A673 (cell line): Measurements from ENCODE around the gene PFKFB2.

ENCODE experiments used
- EZH2 ChIP-seq: fragments of 200-600 bp; sonication (generic); IDR thresholded peaks from 2 replicates; pipeline ENCODE4 v1.6.1; 2017; ENCODE audit warnings: borderline replicate concordance, low read depth, mild to moderate bottlenecking, mixed read lengths, antibody characterized with exemption, low read length; ENCODE audit not compliant: poor library complexity, severe bottlenecking
- TF ChIP-seq, protein P1 (sequence below): fragments of 300-800, 200-600 bp; sonication (generic); conservative IDR thresholded peaks from 2 replicates; pipeline ENCODE4 v1.5.1; 2017; ENCODE audit warnings: low read depth, mild to moderate bottlenecking, antibody characterized with exemption, low read length, moderate library complexity, mixed read lengths

DNA sequence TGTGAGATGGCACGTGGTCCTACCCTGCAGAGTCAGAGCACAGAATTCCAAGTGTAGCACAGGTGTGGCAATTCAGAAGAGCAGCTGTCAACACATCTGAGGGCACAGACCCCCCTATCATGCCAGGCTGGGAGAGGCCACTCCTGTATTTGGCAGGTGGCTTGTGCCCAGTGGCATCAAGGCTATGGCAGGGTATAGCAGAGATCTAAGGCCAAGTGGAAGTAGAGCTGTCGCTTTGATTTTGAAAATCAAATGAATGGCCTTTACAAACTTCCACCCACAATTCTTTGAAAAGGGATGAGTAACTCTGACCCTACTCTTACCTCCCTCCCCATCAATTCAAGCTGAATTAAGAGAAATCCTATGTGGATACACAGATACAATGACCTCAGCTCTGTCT lies 33.9 kb upstream of the PFKFB2 start:
- TF ChIP-seq, protein P1, sequence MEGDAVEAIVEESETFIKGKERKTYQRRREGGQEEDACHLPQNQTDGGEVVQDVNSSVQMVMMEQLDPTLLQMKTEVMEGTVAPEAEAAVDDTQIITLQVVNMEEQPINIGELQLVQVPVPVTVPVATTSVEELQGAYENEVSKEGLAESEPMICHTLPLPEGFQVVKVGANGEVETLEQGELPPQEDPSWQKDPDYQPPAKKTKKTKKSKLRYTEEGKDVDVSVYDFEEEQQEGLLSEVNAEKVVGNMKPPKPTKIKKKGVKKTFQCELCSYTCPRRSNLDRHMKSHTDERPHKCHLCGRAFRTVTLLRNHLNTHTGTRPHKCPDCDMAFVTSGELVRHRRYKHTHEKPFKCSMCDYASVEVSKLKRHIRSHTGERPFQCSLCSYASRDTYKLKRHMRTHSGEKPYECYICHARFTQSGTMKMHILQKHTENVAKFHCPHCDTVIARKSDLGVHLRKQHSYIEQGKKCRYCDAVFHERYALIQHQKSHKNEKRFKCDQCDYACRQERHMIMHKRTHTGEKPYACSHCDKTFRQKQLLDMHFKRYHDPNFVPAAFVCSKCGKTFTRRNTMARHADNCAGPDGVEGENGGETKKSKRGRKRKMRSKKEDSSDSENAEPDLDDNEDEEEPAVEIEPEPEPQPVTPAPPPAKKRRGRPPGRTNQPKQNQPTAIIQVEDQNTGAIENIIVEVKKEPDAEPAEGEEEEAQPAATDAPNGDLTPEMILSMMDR, result no peak
- TF ChIP-seq EZH2, result no peak
